Nephron progenitor cell (in vitro differentiated cells): ENCODE data around the gene KIDINS220.

ENCODE experiments used
- DNase-seq: peaks from one replicate; pipeline ENCODE4 v3.0.0; 2021
- H3K27ac Mint-ChIP-seq: 2 replicates; pipeline ENCODE4 v1.8.0; 2021; ENCODE audit warnings: mild to moderate bottlenecking, moderate library complexity, mixed read lengths
- H3K27me3 Mint-ChIP-seq: 2 replicates; pipeline ENCODE4 v1.8.0; 2021; ENCODE audit warnings: mild to moderate bottlenecking, low read depth, mixed read lengths; ENCODE audit not compliant: poor library complexity
- H3K36me3 Mint-ChIP-seq: 2 replicates; pipeline ENCODE4 v1.8.0; 2021; ENCODE audit warnings: low read depth, mixed read lengths
- H3K4me1 Mint-ChIP-seq: 2 replicates; pipeline ENCODE4 v1.8.0; 2021; ENCODE audit warnings: mixed read lengths
- H3K4me3 Mint-ChIP-seq: 2 replicates; pipeline ENCODE4 v1.8.0; 2021; ENCODE audit warnings: mild to moderate bottlenecking, moderate library complexity, mixed read lengths
- H3K9me3 Mint-ChIP-seq: 2 replicates; pipeline ENCODE4 v1.8.0; 2021; ENCODE audit warnings: mild to moderate bottlenecking, moderate library complexity, mixed read lengths
- TF ChIP-seq, protein P1 (sequence below): fragments of 200-600 bp; sonication (generic); IDR thresholded peaks from 2 replicates; pipeline ENCODE4 v1.5.0; 2021; ENCODE audit warnings: antibody characterized with exemption

Gene KIDINS220

GRCh38 chr2:8836971-8837794 lies at the start of gene KIDINS220:
KIDINS220 (minus strand) TSS chr2:8837613; CDS start chr2:8827093, 10,520 bp downstream.
- TF ChIP-seq, protein P1, sequence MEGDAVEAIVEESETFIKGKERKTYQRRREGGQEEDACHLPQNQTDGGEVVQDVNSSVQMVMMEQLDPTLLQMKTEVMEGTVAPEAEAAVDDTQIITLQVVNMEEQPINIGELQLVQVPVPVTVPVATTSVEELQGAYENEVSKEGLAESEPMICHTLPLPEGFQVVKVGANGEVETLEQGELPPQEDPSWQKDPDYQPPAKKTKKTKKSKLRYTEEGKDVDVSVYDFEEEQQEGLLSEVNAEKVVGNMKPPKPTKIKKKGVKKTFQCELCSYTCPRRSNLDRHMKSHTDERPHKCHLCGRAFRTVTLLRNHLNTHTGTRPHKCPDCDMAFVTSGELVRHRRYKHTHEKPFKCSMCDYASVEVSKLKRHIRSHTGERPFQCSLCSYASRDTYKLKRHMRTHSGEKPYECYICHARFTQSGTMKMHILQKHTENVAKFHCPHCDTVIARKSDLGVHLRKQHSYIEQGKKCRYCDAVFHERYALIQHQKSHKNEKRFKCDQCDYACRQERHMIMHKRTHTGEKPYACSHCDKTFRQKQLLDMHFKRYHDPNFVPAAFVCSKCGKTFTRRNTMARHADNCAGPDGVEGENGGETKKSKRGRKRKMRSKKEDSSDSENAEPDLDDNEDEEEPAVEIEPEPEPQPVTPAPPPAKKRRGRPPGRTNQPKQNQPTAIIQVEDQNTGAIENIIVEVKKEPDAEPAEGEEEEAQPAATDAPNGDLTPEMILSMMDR = no peak
- H3K9me3 Mint-ChIP-seq = peaks cover 24% of the 10 kb centered on the region
- peak; percentile 82 for DNase-seq
- peak within 1 kb of the TSS; percentile 100 for H3K4me3 Mint-ChIP-seq
- peaks cover 9% of the 10 kb centered on the region for H3K36me3 Mint-ChIP-seq
- H3K27ac Mint-ChIP-seq = peak within 1 kb of the TSS; percentile 98
- peaks cover 39% of the 10 kb centered on the region for H3K4me1 Mint-ChIP-seq
- peaks cover 9% of the 10 kb centered on the region for H3K27me3 Mint-ChIP-seq

DNA sequence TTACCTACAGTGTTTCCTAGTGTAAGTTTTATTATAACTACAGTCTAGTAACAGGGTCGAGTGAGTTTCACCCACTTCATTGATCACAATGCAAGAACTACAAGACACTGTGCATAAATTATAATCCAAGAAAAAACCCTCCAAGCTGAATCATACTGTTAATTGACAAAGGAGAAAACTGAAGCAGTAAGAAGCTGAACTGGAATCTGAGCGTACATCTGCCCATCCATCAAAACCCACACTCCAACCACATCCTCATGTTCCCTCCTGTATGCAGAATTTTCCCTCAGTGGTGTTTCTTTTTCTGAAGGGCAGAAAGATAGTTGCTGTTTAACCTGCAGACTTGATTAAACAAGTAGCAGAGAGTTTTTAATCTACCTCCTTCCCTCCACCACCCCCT lies 49.5 kb upstream of the KIDINS220 start:
- no peaks in the 10 kb centered on the region for H3K27me3 Mint-ChIP-seq
- peaks cover 11% of the 10 kb centered on the region for H3K4me1 Mint-ChIP-seq
- no peak overlapping the region for H3K4me3 Mint-ChIP-seq
- H3K27ac Mint-ChIP-seq = no peak overlapping the region
- DNase-seq = no peak
- TF ChIP-seq, protein P1 = no peak
- H3K36me3 Mint-ChIP-seq = peaks cover 26% of the 10 kb centered on the region
- peaks cover 10% of the 10 kb centered on the region for H3K9me3 Mint-ChIP-seq

DNA sequence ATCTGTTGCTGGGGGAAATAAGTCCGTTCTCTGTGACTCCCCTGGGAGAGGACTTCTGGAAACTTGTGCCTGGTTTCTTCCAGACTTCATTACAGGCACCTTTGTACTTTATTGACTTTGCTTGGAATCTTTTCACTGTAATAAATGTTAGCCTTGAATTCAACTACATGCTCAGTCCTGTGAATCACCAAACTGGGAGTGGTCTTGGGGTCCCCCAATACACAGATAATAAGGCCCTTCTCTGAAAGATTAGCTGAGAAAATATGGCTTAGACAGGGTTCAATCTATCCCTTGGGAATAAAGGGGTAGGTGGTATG lies 48.7 kb upstream of the KIDINS220 start:
- no peaks in the 10 kb centered on the region for H3K27me3 Mint-ChIP-seq
- H3K4me1 Mint-ChIP-seq = peaks cover 11% of the 10 kb centered on the region
- H3K4me3 Mint-ChIP-seq = no peak overlapping the region
- H3K27ac Mint-ChIP-seq = no peak overlapping the region
- peaks cover 31% of the 10 kb centered on the region for H3K36me3 Mint-ChIP-seq
- DNase-seq = no peak
- TF ChIP-seq, protein P1 = no peak
- peaks cover 10% of the 10 kb centered on the region for H3K9me3 Mint-ChIP-seq

- H3K36me3 Mint-ChIP-seq = peaks cover 37% of the 10 kb centered on the region
- no peaks in the 10 kb centered on the region for H3K27me3 Mint-ChIP-seq
- peaks cover 11% of the 10 kb centered on the region for H3K4me1 Mint-ChIP-seq
- H3K9me3 Mint-ChIP-seq = peaks cover 10% of the 10 kb centered on the region
- TF ChIP-seq, protein P1 = no peak
- no peak overlapping the region for H3K27ac Mint-ChIP-seq
- H3K4me3 Mint-ChIP-seq = no peak overlapping the region
- no peak for DNase-seq
These were observed 48.2 kb upstream of the KIDINS220 start for GRCh38 chr2:8885449-8886201.

DNA sequence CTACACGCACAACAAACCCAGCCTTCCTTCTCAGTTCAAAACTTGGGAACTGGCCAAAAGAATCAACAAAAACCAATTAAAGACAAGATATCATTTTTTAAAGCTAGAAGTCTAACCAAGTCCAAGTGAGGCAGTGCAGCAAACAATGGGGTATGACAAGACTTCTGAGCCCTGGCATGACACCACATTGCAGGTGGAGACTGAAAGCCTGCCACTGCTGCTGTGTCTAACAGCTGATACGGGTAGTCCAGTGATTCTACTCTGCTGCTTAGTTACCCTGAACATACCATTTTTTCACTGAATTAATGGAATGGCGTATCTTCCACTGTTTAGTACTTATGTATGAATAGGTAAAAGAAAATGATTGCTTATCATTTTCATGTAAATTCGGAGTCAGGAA lies 47.4 kb upstream of the KIDINS220 start:
- Mint-ChIP-seq H3K4me3 (no peak overlapping the region), H3K27ac (no peak overlapping the region), H3K9me3 (peaks cover 10% of the 10 kb centered on the region), H3K27me3 (no peaks in the 10 kb centered on the region), H3K4me1 (peaks cover 8% of the 10 kb centered on the region), H3K36me3 (peaks cover 45% of the 10 kb centered on the region)
- no peak for DNase-seq
- TF ChIP-seq, protein P1 = no peak
